ENCODE data around the gene OR13F1. TPM values are rescaled to one million over a fixed set of nuclear protein-coding genes. Genes with fewer than 3 reads are reported as not detected.

OR13F1 gene
- total and polyA plus RNA-seq, 2 of the 8 experiments (the other 6 are each of a cell fraction or from before 2014, with no cell fraction given): not detected

DNA sequence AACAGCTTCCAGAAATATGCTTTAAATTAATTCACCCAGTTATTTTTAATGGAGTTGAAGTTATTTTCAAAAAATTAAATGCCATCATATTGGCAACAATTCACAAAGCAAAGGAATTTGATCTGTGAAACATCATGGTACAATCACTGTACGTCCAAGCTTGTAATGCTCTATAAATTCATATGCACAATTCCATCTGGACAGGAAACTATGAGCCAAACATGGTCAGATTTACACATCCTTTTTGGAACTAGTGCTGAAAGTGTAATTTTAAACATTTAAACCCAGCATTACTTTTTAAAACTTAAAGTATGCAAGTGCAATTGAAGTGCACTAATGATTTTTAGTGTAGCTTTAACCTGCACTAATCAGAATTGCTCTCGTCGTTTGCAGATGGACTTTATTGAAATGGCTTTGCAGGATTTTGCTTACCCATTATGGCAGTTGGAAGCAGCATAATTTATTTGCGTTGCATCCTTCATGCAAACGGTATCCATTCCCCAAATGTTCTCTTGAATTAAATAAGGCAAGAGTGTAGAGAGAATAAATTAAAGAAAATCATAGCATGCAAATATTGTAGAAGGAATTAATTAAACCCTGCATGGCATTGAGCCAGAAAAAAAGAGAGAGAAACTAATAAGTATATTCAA lies 21.0 kb upstream of the OR13F1 start (continued):
- TF ChIP-seq CHD7 (IDR thresholded peaks at IDR 0.05; ENCODE audit: insufficient replicate concordance, low read length) (no peak), HDAC6 (IDR thresholded peaks at IDR 0.05; ENCODE audit: low read depth, low read length) (no peak), E2F6 (IDR thresholded peaks at IDR 0.05) (no peak), FOSL1 (IDR thresholded peaks at IDR 0.05; ENCODE audit: insufficient read depth, low read depth, low read length) (no peak), HDAC2 (IDR thresholded peaks at IDR 0.05; ENCODE audit: borderline replicate concordance in 1 of 2, low read depth in 2 of 2, low read length in 2 of 2) (no peak), USF2 (IDR thresholded peaks at IDR 0.05; ENCODE audit: low read length) (no peak), MAFK (IDR thresholded peaks at IDR 0.05; ENCODE audit: low read depth, low read length) (no peak), JUN (IDR thresholded peaks at IDR 0.05; ENCODE audit: low read depth, low read length) (no peak)
